GM19193 (cell line): ENCODE data around the gene ARL2.

Source experiments
- POLR2A ChIP-seq: IDR thresholded peaks from 4 replicates; pipeline ENCODE4 v1.6.1; 2011; ENCODE audit not compliant: insufficient read depth, insufficient read length; ENCODE audit errors: extremely low read depth

The ARL2 gene

GRCh38 chr11:65057526-65057925 is 43.6 kb downstream of the ARL2 start:
- TF ChIP-seq POLR2A: no peak

GRCh38 chr11:65058012-65058411 is 44.1 kb downstream of the ARL2 start:
- no peak for TF ChIP-seq POLR2A

- TF ChIP-seq POLR2A: no peak
Measured at GRCh38 chr11:65058419-65059054, 44.6 kb downstream of the ARL2 start, which contains the start of gene NAALADL1. Gene NAALADL1, minus strand, starts transcription at chr11:65058553. Its CDS starts 32 bp downstream, at chr11:65058521.

GRCh38 chr11:65059523-65059922 is 45.6 kb downstream of the ARL2 start:
- no peak for TF ChIP-seq POLR2A

GRCh38 chr11:65059959-65060824 is 46.2 kb downstream of the ARL2 start:
- TF ChIP-seq POLR2A: no peak

- TF ChIP-seq POLR2A: no peak
Measured at GRCh38 chr11:65060913-65061408, 47.0 kb downstream of the ARL2 start.

GRCh38 chr11:65063532-65063931 is 49.6 kb downstream of the ARL2 start:
- no peak for TF ChIP-seq POLR2A

GRCh38 chr11:65064847-65065240 is 50.9 kb downstream of the ARL2 start:
- no peak for TF ChIP-seq POLR2A

- TF ChIP-seq POLR2A: no peak
Measured at GRCh38 chr11:65065851-65066250, 51.9 kb downstream of the ARL2 start.

GRCh38 chr11:65066315-65066714 is 52.4 kb downstream of the ARL2 start:
- TF ChIP-seq POLR2A: no peak

GRCh38 chr11:65066805-65067291 is 52.9 kb downstream of the ARL2 start:
- TF ChIP-seq POLR2A: no peak

GRCh38 chr11:65067446-65067845 is 53.5 kb downstream of the ARL2 start:
- TF ChIP-seq POLR2A: no peak

- no peak for TF ChIP-seq POLR2A
Measured at GRCh38 chr11:65069217-65069616, 55.3 kb downstream of the ARL2 start.
